Measurements from ENCODE around the gene CCDC27. TPM values are rescaled to one million over a fixed set of nuclear protein-coding genes. Genes with fewer than 3 reads are reported as not detected.

The CCDC27 gene
- polyA plus RNA-seq, 4 donors = 0.06 to 0.27 TPM; not detected in 2

GRCh38 chr1:3707939-3708328 is 44.3 kb upstream of the CCDC27 start:
- Histone ChIP-seq H3K36me3 (ENCODE audit: control insufficient read depth in 3 of 3, insufficient read depth in 2 of 3, low read depth in 1 of 3, low read length in 3 of 3) (no peaks in the 10 kb centered on the region), H3K4me1 (ENCODE audit: control insufficient read depth in 3 of 3, insufficient read depth in 2 of 3, low read depth in 1 of 3, low read length in 2 of 3) (no peaks in the 10 kb centered on the region), H3K4me3 (ENCODE audit: low read depth in 1 of 3, low read length in 3 of 3) (no peak overlapping the region), H3K27ac (ENCODE audit: low read depth in 1 of 3, low read length in 2 of 3) (no peak overlapping the region), H3K9me3 (ENCODE audit: control insufficient read depth in 2 of 2, insufficient read depth in 1 of 2, low read depth in 1 of 2, low read length in 1 of 2) (no peaks in the 10 kb centered on the region), H3K27me3 (ENCODE audit: control insufficient read depth in 3 of 3, insufficient read depth in 3 of 3, low read length in 3 of 3) (peaks cover 0 to 23% (median 11%) of the 10 kb centered on the region in 3 donors)
- WGBS, 3 donors = 64 to 81% (median 72%) methylated on average over 11 of the region's 11 CpGs
- no peak for FAIRE-seq
- DNase-seq = no peak

- no peak overlapping the region for H3K27ac ChIP-seq (ENCODE audit: low read depth in 1 of 3, low read length in 2 of 3)
- 18 to 22% (median 22%) methylated on average over 17 to 19 of the region's 19 CpGs for WGBS, 3 donors
- H3K9me3 ChIP-seq (ENCODE audit: control insufficient read depth in 2 of 2, insufficient read depth in 1 of 2, low read depth in 1 of 2, low read length in 1 of 2) = no peaks in the 10 kb centered on the region
- DNase-seq (no peak), FAIRE-seq (no peak)
- H3K4me3 ChIP-seq (ENCODE audit: low read depth in 1 of 3, low read length in 3 of 3) = no peak overlapping the region
- H3K4me1 ChIP-seq (ENCODE audit: control insufficient read depth in 3 of 3, insufficient read depth in 2 of 3, low read depth in 1 of 3, low read length in 2 of 3) = no peaks in the 10 kb centered on the region
- H3K36me3 ChIP-seq (ENCODE audit: control insufficient read depth in 3 of 3, insufficient read depth in 2 of 3, low read depth in 1 of 3, low read length in 3 of 3) = no peaks in the 10 kb centered on the region
- H3K27me3 ChIP-seq (ENCODE audit: control insufficient read depth in 3 of 3, insufficient read depth in 3 of 3, low read length in 3 of 3) = peaks cover 0 to 23% (median 11%) of the 10 kb centered on the region in 3 donors
Observed at GRCh38 chr1:3708791-3709190, 43.5 kb upstream of the CCDC27 start.

GRCh38 chr1:3710251-3710650 is 42.0 kb upstream of the CCDC27 start:
- FAIRE-seq (no peak), DNase-seq (no peak)
- Histone ChIP-seq H3K36me3 (ENCODE audit: control insufficient read depth in 3 of 3, insufficient read depth in 2 of 3, low read depth in 1 of 3, low read length in 3 of 3) (no peaks in the 10 kb centered on the region), H3K27me3 (ENCODE audit: control insufficient read depth in 3 of 3, insufficient read depth in 3 of 3, low read length in 3 of 3) (peaks cover 0 to 23% (median 11%) of the 10 kb centered on the region in 3 donors), H3K27ac (ENCODE audit: low read depth in 1 of 3, low read length in 2 of 3) (no peak overlapping the region), H3K4me3 (ENCODE audit: low read depth in 1 of 3, low read length in 3 of 3) (no peak overlapping the region), H3K9me3 (ENCODE audit: control insufficient read depth in 2 of 2, insufficient read depth in 1 of 2, low read depth in 1 of 2, low read length in 1 of 2) (no peaks in the 10 kb centered on the region), H3K4me1 (ENCODE audit: control insufficient read depth in 3 of 3, insufficient read depth in 2 of 3, low read depth in 1 of 3, low read length in 2 of 3) (no peaks in the 10 kb centered on the region)
- WGBS, 3 donors = 81 to 90% (median 88%) methylated on average over 14 to 15 of the region's 15 CpGs

- DNase-seq (no peak), FAIRE-seq (no peak)
- Histone ChIP-seq H3K27me3 (ENCODE audit: control insufficient read depth in 3 of 3, insufficient read depth in 3 of 3, low read length in 3 of 3) (peaks cover 0 to 23% (median 13%) of the 10 kb centered on the region in 3 donors), H3K4me1 (ENCODE audit: control insufficient read depth in 3 of 3, insufficient read depth in 2 of 3, low read depth in 1 of 3, low read length in 2 of 3) (no peaks in the 10 kb centered on the region), H3K4me3 (ENCODE audit: low read depth in 1 of 3, low read length in 3 of 3) (no peak overlapping the region), H3K36me3 (ENCODE audit: control insufficient read depth in 3 of 3, insufficient read depth in 2 of 3, low read depth in 1 of 3, low read length in 3 of 3) (no peaks in the 10 kb centered on the region), H3K27ac (ENCODE audit: low read depth in 1 of 3, low read length in 2 of 3) (no peak overlapping the region), H3K9me3 (ENCODE audit: control insufficient read depth in 2 of 2, insufficient read depth in 1 of 2, low read depth in 1 of 2, low read length in 1 of 2) (no peaks in the 10 kb centered on the region)
- WGBS, 3 donors = 65 to 78% (median 72%) methylated on average over 11 of the region's 11 CpGs
Observed at GRCh38 chr1:3711381-3711779, 40.9 kb upstream of the CCDC27 start.

- FAIRE-seq = no peak
- no peaks in the 10 kb centered on the region for H3K36me3 ChIP-seq (ENCODE audit: control insufficient read depth in 3 of 3, insufficient read depth in 2 of 3, low read depth in 1 of 3, low read length in 3 of 3)
Observed at GRCh38 chr1:3711780-3712451, 40.3 kb upstream of the CCDC27 start.

GRCh38 chr1:3712573-3713535 is 39.4 kb upstream of the CCDC27 start:
- Histone ChIP-seq H3K27me3 (ENCODE audit: control insufficient read depth in 3 of 3, insufficient read depth in 3 of 3, low read length in 3 of 3) (peaks cover 0 to 23% (median 12%) of the 10 kb centered on the region in 3 donors), H3K9me3 (ENCODE audit: control insufficient read depth in 2 of 2, insufficient read depth in 1 of 2, low read depth in 1 of 2, low read length in 1 of 2) (no peaks in the 10 kb centered on the region), H3K36me3 (ENCODE audit: control insufficient read depth in 3 of 3, insufficient read depth in 2 of 3, low read depth in 1 of 3, low read length in 3 of 3) (no peaks in the 10 kb centered on the region), H3K4me3 (ENCODE audit: low read depth in 1 of 3, low read length in 3 of 3) (no peak overlapping the region), H3K27ac (ENCODE audit: low read depth in 1 of 3, low read length in 2 of 3) (no peak overlapping the region), H3K4me1 (ENCODE audit: control insufficient read depth in 3 of 3, insufficient read depth in 2 of 3, low read depth in 1 of 3, low read length in 2 of 3) (no peaks in the 10 kb centered on the region)
- 27 to 54% (median 35%) methylated on average over 19 of the region's 19 CpGs for WGBS, 3 donors
- no peak for FAIRE-seq
- no peak for DNase-seq

More at GRCh38 chr1:3711780-3712451, 40.3 kb upstream of the CCDC27 start:
- 51 to 69% (median 53%) methylated on average over 23 to 24 of the region's 24 CpGs for WGBS, 3 donors
- no peak overlapping the region for H3K4me3 ChIP-seq (ENCODE audit: low read depth in 1 of 3, low read length in 3 of 3)
- no peak overlapping the region for H3K27ac ChIP-seq (ENCODE audit: low read depth in 1 of 3, low read length in 2 of 3)
- no peaks in the 10 kb centered on the region for H3K9me3 ChIP-seq (ENCODE audit: control insufficient read depth in 2 of 2, insufficient read depth in 1 of 2, low read depth in 1 of 2, low read length in 1 of 2)
- no peak for DNase-seq
- peaks cover 0 to 23% (median 13%) of the 10 kb centered on the region in 3 donors for H3K27me3 ChIP-seq (ENCODE audit: control insufficient read depth in 3 of 3, insufficient read depth in 3 of 3, low read length in 3 of 3)
- H3K4me1 ChIP-seq (ENCODE audit: control insufficient read depth in 3 of 3, insufficient read depth in 2 of 3, low read depth in 1 of 3, low read length in 2 of 3) = no peaks in the 10 kb centered on the region

- Histone ChIP-seq H3K4me1 (ENCODE audit: control insufficient read depth in 3 of 3, insufficient read depth in 2 of 3, low read depth in 1 of 3, low read length in 2 of 3) (no peaks in the 10 kb centered on the region), H3K27ac (ENCODE audit: low read depth in 1 of 3, low read length in 2 of 3) (no peak overlapping the region), H3K4me3 (ENCODE audit: low read depth in 1 of 3, low read length in 3 of 3) (no peak overlapping the region), H3K9me3 (ENCODE audit: control insufficient read depth in 2 of 2, insufficient read depth in 1 of 2, low read depth in 1 of 2, low read length in 1 of 2) (no peaks in the 10 kb centered on the region), H3K27me3 (ENCODE audit: control insufficient read depth in 3 of 3, insufficient read depth in 3 of 3, low read length in 3 of 3) (peaks cover 0 to 22% (median 6%) of the 10 kb centered on the region in 3 donors), H3K36me3 (ENCODE audit: control insufficient read depth in 3 of 3, insufficient read depth in 2 of 3, low read depth in 1 of 3, low read length in 3 of 3) (no peaks in the 10 kb centered on the region)
- FAIRE-seq (no peak), DNase-seq (no peak)
- WGBS, 3 donors = 83 to 86% (median 86%) methylated on average over 7 of the region's 7 CpGs
Observed at GRCh38 chr1:3713840-3714239, 38.4 kb upstream of the CCDC27 start.

GRCh38 chr1:3714284-3714741 is 37.9 kb upstream of the CCDC27 start:
- Histone ChIP-seq H3K27ac (ENCODE audit: low read depth in 1 of 3, low read length in 2 of 3) (no peak overlapping the region), H3K4me3 (ENCODE audit: low read depth in 1 of 3, low read length in 3 of 3) (no peak overlapping the region), H3K27me3 (ENCODE audit: control insufficient read depth in 3 of 3, insufficient read depth in 3 of 3, low read length in 3 of 3) (peaks cover 0 to 19% (median 6%) of the 10 kb centered on the region in 3 donors), H3K9me3 (ENCODE audit: control insufficient read depth in 2 of 2, insufficient read depth in 1 of 2, low read depth in 1 of 2, low read length in 1 of 2) (no peaks in the 10 kb centered on the region), H3K4me1 (ENCODE audit: control insufficient read depth in 3 of 3, insufficient read depth in 2 of 3, low read depth in 1 of 3, low read length in 2 of 3) (no peaks in the 10 kb centered on the region), H3K36me3 (ENCODE audit: control insufficient read depth in 3 of 3, insufficient read depth in 2 of 3, low read depth in 1 of 3, low read length in 3 of 3) (no peaks in the 10 kb centered on the region)
- FAIRE-seq (no peak), DNase-seq (no peak)
- WGBS, 3 donors = 63 to 67% (median 66%) methylated on average over 10 of the region's 10 CpGs
